NCI-H510A (cell line): ENCODE data around the gene OLFML3.

Experiments
- DNase-seq: peaks from one replicate; lab custom pipeline; 2025; lab: John Stamatoyannopoulos, UW

Gene OLFML3

DNA sequence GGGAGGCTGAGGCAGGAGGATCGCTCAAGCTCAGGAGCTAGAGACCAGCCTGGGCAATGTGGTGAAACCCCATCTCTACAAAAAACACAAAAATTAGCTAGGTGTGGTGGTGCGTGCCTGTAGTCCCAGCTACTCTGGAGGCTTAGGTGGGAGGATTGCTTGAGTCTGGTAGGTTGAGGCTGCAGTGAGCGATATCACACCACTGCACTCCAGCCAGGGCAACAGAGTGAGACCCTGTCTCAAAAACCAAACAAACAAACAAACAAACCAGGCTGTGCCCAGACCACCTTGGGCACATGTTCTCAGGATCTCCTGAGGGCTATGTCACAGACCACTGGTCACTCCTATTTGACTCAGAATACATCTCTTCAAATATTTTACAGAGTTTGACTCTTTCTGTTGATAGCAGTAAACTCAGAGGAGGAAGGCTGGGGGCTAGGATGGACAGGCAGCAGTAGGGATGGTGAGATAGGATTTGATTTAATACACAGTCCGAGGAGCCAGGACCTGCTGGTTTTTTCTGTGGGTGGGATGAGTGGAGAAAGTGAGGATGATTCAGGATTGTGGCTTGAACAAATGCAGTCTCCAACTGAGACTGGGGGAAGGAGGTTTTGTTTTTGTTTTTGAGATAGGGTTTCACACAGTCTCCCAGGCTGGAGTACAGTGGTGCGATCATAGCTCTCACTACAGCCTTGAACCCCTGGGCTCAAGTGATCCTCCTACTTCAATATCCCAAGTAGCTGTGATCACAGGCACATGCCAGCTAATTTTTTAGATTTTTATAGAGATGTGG lies 46.5 kb downstream of the OLFML3 start:
- no peak for DNase-seq

DNA sequence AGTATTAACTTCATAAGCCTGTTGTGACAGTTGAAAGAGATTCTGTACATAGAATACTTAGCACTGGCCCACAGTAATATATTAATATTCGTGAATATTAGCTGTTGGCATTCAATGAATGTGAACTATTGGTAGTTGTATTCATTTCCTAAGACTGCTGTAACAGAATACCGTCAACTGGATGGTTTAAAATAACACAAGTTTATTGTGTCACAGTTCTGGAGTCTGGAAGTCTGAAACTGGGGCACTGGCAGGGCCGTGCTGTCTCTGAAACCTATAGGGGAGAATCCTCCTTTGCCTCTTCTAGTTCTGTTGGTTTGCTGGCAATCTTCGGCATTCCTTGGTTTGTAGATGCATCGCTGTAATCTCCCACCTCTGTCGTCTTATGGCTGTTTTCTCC lies 47.5 kb downstream of the OLFML3 start:
- no peak for DNase-seq
